ENCODE data around the gene CAPN12. TPM values are rescaled to one million over a fixed set of nuclear protein-coding genes. Genes with fewer than 3 reads are reported as not detected.

The CAPN12 gene
- total and polyA plus RNA-seq, 2 of the 8 experiments (the other 6 are each of a cell fraction or from before 2014, with no cell fraction given) = 8.8 to 20.0 TPM

DNA sequence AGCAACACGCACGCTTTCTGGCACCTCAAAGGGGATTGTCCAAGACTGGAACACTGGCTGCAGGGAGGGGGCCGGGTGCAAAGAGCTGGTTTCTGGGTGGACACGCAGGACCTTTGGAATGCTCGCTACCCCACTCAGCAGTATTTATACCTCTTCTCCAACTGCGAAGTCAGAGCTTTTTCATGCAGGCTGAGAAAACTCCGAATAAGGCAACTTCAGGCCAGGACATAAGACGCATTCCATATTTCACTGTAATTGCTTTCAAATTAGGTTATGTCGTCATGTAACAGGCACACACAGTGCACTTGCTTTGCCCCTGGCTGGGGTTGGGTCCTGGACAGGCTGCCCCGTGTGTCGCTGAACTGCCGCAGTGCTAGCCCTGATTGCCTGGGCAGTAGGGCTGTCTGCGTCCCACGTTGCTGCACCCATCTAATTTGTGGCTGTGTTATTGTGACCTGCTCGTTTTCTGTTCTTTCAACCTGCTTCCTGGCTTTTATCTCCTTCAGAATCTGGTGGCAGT is 52.3 kb downstream of the CAPN12 start:
- POLR2A ChIA-PET (ENCODE audit: partially characterized antibody) = interaction anchor here (0.9 to 23.4 kb wide), 8 partner anchors 10 to 80 kb away, joined by 3 to 495 read pairs (median 8); partner anchors contain the start of gene ACTN4
- Histone ChIP-seq H2BK120ac (replicated peaks; ENCODE audit: low read depth, low read length) (no peak overlapping the region), H3K56ac (replicated peaks; ENCODE audit: insufficient read length, low read depth, low read length) (no peak overlapping the region), H2BK20ac (ENCODE audit: low read length) (peak overlapping the region; percentile 90; the same call in 1 of the 2 replicates), H4K8ac (ENCODE audit: extremely low read depth, insufficient read depth, low read length) (no peak overlapping the region), H3K79me1 (ENCODE audit: low read depth, low read length) (peaks cover 26% of the 10 kb centered on the region), H3K18ac (ENCODE audit: extremely low read depth, low read length) (peak overlapping the region; percentile 90; the same call in 1 of the 2 replicates), H3K36me3 (ENCODE audit: control insufficient read depth in 2 of 4, insufficient read depth in 4 of 4, low read length in 3 of 4) (peaks cover 0 to 4% (median 0%) of the 10 kb centered on the region in 4 experiments; a peak in 1 of 8 replicates), H2AFZ (ENCODE audit: low read length) (no peak overlapping the region), H4K5ac (ENCODE audit: insufficient read length, low read depth, low read length) (no peak overlapping the region), H3K23me2 (ENCODE audit: low read depth, low read length) (no peaks in the 10 kb centered on the region), H2BK5ac (ENCODE audit: low read depth, low read length) (peak overlapping the region; percentile 86), H3K4me2 (ENCODE audit: insufficient read depth in 1 of 2, low read depth in 2 of 2, low read length in 2 of 2) (no peak overlapping the region; a peak in 1 of 4 replicates), H4K20me1 (replicated peaks in 1 of 2; ENCODE audit: control insufficient read depth in 1 of 2, insufficient read depth in 2 of 2, low read length in 2 of 2) (peaks cover 3 to 18% of the 10 kb centered on the region in 2 experiments), H3K4me1 (replicated peaks in 1 of 4; ENCODE audit: control insufficient read depth in 3 of 4, insufficient read depth in 4 of 4, low read length in 3 of 4) (peaks cover 3 to 24% (median 12%) of the 10 kb centered on the region in 4 experiments), H3K9me3 (ENCODE audit: insufficient read depth in 2 of 2, low read depth in 1 of 2, low read length in 1 of 2) (no peaks in the 10 kb centered on the region), H2BK12ac (ENCODE audit: low read depth, low read length) (peak overlapping the region; percentile 68; the same call in 1 of the 2 replicates), H3K23ac (ENCODE audit: insufficient read length) (no peak overlapping the region), H3K4me3 (ENCODE audit: extremely low read depth in 1 of 4, insufficient read depth in 2 of 4, low read depth in 3 of 4, low read length in 4 of 4) (no peak overlapping the region), H3K27me3 (replicated peaks in 1 of 4; ENCODE audit: control insufficient read depth in 3 of 4, extremely low read depth in 1 of 4, insufficient read depth in 3 of 4, low read length in 3 of 4) (no peaks in the 10 kb centered on the region), H3K14ac (ENCODE audit: insufficient read length) (no peak overlapping the region), H2AK5ac (ENCODE audit: low read depth, low read length) (0 out of 2 replicates have a peak overlapping the region, but pooled peaks have one; percentile 59), H3K4ac (replicated peaks; ENCODE audit: insufficient read length, low read depth, low read length) (no peak overlapping the region), H4K91ac (replicated peaks; ENCODE audit: insufficient read length, low read length) (no peak overlapping the region), H3K79me2 (ENCODE audit: control insufficient read depth in 1 of 2, insufficient read depth in 2 of 2, low read length in 2 of 2) (peaks cover 4 to 93% of the 10 kb centered on the region in 2 experiments; a peak in 2 of 4 replicates), H2BK15ac (ENCODE audit: low read length) (0 out of 2 replicates have a peak overlapping the region, but pooled peaks have one; percentile 92), H3K9ac (replicated peaks in 1 of 4; ENCODE audit: extremely low read depth in 1 of 4, low read depth in 3 of 4, low read length in 3 of 4) (no peak overlapping the region), H3K27ac (ENCODE audit: low read depth, low read length) (0 out of 2 replicates have a peak overlapping the region, but pooled peaks have one; percentile 84)
- DNase-seq (ENCODE audit: low read depth in 1 of 2, low spot score in 2 of 2) = no peak
- TF ChIP-seq SAP30 (IDR thresholded peaks at IDR 0.05; ENCODE audit: insufficient read depth, insufficient replicate concordance, low read length) = no peak
- no peak for FAIRE-seq
- CTCF ChIA-PET (ENCODE audit: partially characterized antibody) = interaction anchor here (0.6 to 5.6 kb wide), 4 partner anchors 12 to 57 kb away, joined by 3 to 32 read pairs (median 3); no protein-coding TSS in a partner anchor
- 89% methylated on average over 15 of the region's 15 CpGs; no CpG with 5 or more reads in 1 of the 2 experiments for WGBS, 2 experiments (ENCODE audit: extremely low coverage in 1 of 2, insufficient coverage in 1 of 2, insufficient read length in 1 of 2, insufficient replicate concordance in 2 of 2, low coverage in 1 of 2, low lambda C conversion rate in 2 of 2, missing lambda C conversion rate in 1 of 2)
